ENCODE measurements around the gene NPPA.
"Not testable (repeated sequence)": the region's sequence is repeated elsewhere in the genome, so short reads cannot be mapped to it uniquely, and the experiment has no call there.

The NPPA gene

DNA sequence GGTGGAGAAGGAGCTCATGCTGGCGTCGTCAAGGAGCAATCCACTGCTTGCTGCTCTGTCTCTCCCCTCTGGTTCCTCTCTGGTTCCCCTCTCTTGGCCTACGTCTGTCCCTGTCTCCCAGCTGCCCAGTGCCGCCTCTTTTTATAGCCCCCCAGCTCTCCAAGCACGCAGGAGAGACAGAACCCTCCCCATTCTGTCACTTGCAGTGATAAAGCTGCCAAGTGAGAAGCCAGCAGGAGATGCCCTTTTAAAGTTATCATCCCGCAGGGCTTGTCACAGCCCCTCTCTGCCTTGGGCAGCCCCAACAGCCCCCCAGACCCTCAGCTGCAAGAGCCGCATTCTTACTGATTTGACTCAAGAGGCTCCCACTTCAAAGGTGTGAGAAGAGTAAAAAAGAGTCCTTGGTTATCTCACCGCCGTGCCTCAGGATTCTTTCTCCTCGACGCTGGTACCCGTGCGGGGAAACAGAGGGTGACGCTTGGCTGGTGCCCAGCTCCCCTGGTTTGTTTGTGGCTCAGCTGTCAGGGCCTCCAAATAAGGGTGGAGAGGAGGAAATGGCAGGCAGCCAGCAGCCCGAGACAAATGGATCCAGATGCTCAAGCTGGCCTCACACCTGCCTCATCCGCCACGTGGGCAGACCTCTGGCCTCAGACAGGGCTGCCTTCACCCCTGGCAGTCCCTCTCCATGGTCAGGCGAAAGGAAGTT, at the start of gene NPPA:
Gene NPPA (minus strand): TSS at position 117 of the 706 bp plus-strand sequence. CDS start 99 bp downstream, at position 18.
- DNase-seq, result no peak

DNA sequence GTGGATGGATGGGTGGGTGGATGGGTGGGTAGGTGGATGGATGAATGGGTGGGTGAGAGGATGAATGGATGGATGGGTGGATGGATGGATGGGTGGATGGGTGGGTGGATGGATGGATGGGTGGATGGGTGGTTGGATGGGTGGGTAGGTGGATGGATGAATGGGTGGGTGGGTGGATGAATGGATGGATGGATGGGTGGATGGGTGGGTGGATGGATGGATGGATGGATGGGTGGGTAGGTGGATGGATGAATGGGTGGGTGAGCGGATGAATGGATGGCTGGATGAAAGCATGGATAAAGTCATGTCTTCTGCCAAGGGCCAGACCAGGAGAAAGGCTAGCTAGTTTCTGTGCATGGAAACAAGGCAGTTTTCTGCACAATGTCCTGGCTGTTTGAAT, 46.9 kb upstream of the NPPA start:
- not testable (repeated sequence) for DNase-seq

- peak; percentile 49 for DNase-seq
Measured at GRCh38 chr1:11893907-11894251, 46.3 kb upstream of the NPPA start.

- no peak for DNase-seq
Measured at GRCh38 chr1:11891433-11892186, 44.0 kb upstream of the NPPA start.

- DNase-seq, result no peak
Measured at GRCh38 chr1:11888877-11889208, 41.3 kb upstream of the NPPA start.

GRCh38 chr1:11888206-11888876, 40.8 kb upstream of the NPPA start:
- no peak for DNase-seq

DNA sequence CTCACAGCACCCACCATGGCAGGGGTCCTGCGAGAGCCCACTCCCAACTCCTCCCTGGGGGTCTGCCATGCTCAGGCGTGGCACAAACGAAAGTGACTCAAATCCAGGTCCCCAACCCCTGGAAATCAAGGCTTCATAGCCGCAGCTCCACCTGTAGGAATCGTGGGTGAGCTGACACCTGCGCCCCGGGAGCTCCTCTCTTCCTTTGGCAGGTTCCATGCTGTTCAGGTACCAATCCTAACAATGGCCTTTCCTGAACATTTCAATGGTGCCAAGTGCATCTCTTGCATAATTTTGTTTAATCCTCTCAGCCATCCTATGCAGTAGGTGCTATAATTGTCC, 40.1 kb upstream of the NPPA start:
- no peak for DNase-seq

GRCh38 chr1:11886986-11887665, 39.5 kb upstream of the NPPA start:
- no peak for DNase-seq

DNA sequence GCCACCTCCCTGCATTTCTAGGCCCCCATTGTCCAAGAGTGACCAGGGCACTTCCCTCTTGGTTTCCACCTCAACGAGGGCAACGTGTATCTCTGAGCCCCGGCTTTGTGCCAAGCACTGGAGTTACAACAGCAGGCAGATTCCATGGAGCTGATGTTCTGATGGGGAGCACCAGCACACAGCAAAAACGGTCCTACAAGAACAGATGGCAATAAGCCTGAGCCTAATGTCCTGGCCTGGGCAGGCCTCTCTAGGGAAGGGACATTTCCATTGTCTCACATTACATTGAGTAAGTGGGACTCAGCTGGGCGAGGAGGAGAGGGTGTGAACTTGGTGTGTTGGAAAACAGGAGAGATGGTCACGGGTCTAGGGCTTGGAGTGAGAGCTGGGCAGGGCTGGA, 38.3 kb upstream of the NPPA start:
- DNase-seq, result no peak

GRCh38 chr1:11882814-11883538, 35.4 kb upstream of the NPPA start:
- DNase-seq, result no peak

DNA sequence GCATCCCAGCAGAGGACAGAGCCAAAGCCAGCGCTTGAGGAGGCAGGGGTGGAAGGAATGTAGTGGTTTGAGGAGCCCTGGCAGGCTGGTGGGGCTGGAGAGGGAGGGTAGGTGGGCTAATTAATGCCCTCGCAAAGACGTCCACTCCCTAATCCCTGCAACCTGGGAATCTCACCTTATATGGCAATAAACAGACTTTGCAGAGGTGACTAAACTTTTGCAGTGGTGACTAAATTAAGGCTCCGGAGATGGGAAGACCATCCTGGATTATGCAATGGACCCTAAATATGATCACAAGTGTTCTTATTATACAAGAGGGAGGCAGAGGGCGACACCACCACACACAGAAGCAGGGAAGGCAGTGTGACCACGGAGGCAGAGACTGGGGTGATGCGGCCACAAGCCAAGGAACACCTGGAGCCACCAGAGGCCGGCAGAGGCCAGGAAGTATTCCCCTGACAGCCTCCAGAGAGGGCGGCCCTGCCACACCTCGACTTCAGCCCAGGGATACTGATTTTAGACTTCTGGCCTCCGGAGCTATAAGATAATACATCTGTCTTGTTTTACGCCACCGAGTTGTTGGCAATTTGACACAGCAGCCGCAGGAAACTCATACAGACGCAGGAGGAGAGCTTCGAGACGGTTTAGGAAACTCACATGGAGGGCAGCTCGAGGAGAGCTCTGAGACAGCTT, 34.3 kb upstream of the NPPA start:
- no peak for DNase-seq

DNA sequence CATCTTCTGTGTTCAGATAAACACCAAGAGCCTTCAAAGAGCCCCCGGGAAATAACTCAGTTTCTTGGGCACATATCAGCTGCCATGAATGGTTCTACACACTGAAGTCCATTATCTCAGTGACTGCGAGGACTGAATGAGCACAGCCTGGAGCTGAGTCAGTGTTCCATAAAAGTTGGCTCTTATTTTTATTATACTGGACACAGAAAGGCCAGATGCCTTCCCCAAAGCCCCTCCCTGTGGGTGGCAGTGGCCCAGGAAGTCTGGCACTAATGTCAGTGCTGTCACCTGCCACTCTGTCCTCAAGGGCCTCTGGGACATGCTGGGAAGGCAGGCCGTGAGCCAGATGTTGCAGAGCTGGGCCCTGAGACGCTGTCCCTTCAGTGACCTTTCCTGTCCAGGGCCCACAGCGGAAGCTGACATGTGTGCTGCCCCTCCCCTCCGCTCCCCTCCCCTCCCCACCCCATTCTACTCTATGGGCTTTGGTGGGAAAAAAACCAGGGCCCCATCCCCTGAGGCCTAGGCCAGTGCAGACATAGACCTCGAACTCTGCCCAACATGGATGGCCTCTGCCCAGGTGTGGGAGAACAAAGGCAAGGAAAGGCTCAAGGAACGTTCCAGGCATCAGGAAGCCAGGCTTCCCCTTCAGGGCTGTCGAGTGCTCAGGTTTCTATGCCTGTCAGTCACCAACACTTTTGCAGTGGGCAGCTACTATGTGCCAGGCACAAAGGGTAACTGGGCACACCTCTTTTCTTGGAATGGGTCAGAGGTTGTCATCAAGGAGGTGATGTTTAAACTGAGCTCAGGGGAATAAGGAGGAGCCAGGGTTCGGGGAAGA, 33.5 kb upstream of the NPPA start:
- DNase-seq, result no peak

DNA sequence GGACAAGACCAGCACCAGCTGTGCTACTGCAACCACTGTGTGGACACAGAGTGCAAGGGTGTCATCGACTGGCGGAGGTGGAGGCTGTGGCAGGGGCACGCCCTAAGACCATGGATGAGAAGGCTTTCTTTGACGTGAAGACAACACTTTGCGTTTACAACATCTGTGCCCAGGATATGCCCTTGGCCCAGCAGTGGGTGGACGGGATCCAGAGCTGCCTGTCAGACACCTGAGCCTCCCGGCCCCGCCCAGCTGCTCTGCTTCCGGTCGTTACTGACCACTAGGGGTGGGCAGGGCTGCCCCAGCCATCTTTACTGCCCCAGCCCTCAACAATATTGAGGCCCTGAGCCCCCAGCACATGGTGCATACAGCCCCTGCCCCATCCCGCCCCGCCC, 32.6 kb upstream of the NPPA start:
- no peak for DNase-seq

DNA sequence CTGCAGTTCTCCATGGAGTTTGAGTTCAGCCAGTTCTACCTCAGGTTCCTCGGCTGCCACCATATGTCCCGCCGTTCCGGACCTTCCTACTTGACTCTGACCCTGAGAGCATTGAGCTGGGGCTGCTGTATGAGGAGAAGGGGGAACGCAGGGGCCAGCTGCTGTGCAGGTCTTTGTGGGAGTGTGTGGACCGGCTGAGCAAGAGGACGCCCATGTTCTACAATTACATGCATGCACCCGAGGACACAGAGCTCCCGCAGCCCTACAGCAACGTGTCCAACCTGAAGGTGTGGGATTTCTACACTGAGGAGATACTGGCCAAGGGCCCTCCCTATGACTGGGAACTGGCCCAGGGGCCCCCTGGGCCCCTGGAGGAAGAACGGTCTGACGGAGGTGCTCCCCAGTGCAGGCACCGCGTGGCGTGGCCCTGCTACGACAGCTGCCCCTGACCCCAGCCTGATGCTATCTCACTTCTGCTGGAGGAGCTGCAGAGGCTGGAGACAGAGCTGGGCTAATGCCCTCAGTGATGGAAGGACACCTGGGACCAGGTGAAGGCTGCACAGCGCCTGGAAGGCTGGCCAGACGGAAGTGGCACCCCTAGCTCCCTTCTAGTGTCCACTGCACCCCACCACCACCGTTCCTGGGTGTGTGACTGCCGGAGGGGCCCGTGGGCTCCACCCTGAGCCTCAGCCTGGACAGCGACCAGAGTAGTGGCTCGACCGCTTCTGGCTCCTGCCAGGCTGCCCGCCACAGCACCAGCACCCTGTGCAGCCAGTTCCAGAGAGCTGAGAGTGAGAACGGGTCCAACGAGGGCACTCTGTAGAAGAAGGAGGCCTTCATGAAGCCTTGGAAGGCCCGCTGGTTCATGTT, 32.0 kb upstream of the NPPA start:
- no peak for DNase-seq

GRCh38 chr1:11878891-11879190, 31.3 kb upstream of the NPPA start:
- no peak for DNase-seq

DNA sequence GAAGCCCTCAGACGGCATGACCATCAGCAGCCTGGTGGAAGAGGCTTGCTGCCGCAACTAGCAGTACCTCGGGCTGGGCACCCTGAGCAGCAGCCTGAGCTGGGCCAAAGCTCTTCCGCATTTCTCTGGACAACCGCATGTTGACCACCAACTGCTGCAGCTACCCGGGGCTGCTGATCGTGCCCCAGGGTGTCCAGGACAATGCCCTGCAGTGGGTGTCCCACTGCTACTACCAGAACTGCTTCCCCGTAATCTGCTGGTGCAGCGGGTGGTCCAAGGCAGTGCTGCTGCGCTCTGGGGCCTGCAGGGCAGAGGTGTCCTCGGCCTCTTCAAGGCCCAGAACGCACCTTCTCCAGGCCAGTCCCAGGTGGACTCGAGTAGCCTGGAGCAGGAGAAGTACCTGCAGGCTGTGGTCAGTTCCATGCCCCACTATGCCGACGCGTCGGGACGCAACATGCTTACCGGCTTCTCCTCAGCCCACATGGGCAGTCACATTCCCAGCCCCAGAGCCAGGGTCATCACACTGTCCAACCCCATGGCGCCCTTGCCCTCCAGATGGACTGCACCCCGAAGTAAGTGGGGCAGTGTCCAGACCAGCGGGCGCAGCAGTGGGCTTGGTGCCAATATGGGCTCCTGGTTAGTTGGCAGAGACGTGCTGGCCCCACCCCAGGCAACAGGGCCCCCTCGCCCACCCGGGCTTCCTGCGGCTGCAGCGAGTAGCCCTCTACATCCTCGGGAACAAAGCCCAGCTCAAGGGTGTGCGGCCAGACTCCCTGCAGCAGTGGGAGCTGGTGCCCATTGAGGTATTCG, 30.7 kb upstream of the NPPA start:
- no peak for DNase-seq

DNA sequence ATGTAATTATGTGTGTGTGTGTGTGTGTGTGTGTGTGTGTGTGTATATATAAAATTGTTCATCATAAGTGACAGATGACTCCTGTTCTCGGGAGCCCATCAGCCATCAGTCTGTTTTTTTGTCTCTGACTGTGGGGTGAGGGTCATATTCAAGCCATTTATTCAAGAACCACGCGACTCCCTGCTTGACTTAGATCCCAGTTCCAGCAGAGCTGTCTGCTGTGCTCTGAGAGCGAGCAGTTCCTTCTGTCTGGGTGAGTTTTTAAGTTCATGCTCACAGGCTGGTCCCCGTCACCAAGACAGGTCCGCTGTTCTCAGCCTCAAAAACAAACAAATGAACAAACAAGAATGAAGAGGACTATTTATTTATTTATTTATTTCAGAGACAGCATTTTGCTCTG, 29.5 kb upstream of the NPPA start:
- no peak for DNase-seq

GRCh38 chr1:11875094-11875493, 27.5 kb upstream of the NPPA start:
- no peak for DNase-seq

- no peak for DNase-seq
Measured at GRCh38 chr1:11874624-11875023, 27.0 kb upstream of the NPPA start.

DNA sequence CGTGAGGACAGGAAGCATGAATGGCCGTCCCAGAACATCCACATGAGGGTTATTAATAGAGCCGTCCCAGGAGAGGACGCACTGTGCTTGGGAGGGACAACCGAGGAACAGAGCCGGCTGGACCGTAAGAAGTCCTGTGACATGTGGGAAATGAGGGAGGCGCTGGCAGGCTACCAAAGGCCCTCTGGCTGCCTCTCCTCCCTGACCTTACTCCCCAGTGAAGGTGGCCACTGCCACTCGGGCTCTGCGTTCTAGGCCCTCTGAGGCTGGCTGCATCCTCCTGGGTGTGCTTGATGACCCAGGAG, 26.6 kb upstream of the NPPA start:
- DNase-seq, result no peak

Data from stimulated activated naive CD4-positive, alpha-beta T cell treated with Interleukin-2 at 50 U/mL for 16 hours (primary cell).